Mucosa of stomach (tissue), 1 donor: ENCODE measurements around the gene STEAP1B.
"Not testable (repeated sequence)": the region's sequence is repeated elsewhere in the genome, so short reads cannot be mapped to it uniquely, and the experiment has no call there.

Experiments
- H3K27me3 ChIP-seq: one replicate; pipeline ENCODE4 v1.7.0; 2013; ENCODE audit warnings: mild to moderate bottlenecking, low read length; ENCODE audit not compliant: control insufficient read depth, insufficient read depth
- H3K36me3 ChIP-seq: one replicate; pipeline ENCODE4 v1.7.0; 2013; ENCODE audit warnings: low read length; ENCODE audit not compliant: control insufficient read depth, insufficient read depth
- H3K4me1 ChIP-seq: one replicate; pipeline ENCODE4 v1.7.0; 2013; ENCODE audit warnings: mild to moderate bottlenecking, low read length; ENCODE audit not compliant: control insufficient read depth, insufficient read depth
- H3K4me3 ChIP-seq: one replicate; pipeline ENCODE4 v1.7.0; 2013; ENCODE audit warnings: low read length
- H3K9ac ChIP-seq: one replicate; pipeline ENCODE4 v1.7.0; 2013; ENCODE audit warnings: mild to moderate bottlenecking, low read length, moderate library complexity
- H3K9me3 ChIP-seq: one replicate; pipeline ENCODE4 v1.7.0; 2013; ENCODE audit warnings: mild to moderate bottlenecking, low read length, moderate library complexity; ENCODE audit not compliant: control insufficient read depth
- donor health status: Pancreatic carcinoma.

The STEAP1B gene

GRCh38 chr7:22523478-22524352 is 23.7 kb upstream of the STEAP1B start:
- H3K9me3 ChIP-seq, H3K4me1 ChIP-seq: not testable (repeated sequence)

GRCh38 chr7:22519560-22519959 is 19.6 kb upstream of the STEAP1B start:
- not testable (repeated sequence) for H3K4me3 ChIP-seq, H3K36me3 ChIP-seq, H3K9me3 ChIP-seq, H3K4me1 ChIP-seq, H3K9ac ChIP-seq, H3K27me3 ChIP-seq

More at GRCh38 chr7:22523478-22524352, 23.7 kb upstream of the STEAP1B start:
- H3K4me3 ChIP-seq, H3K9ac ChIP-seq, H3K27me3 ChIP-seq, H3K36me3 ChIP-seq: not testable (repeated sequence)

- not testable (repeated sequence) for H3K36me3 ChIP-seq, H3K9ac ChIP-seq, H3K9me3 ChIP-seq, H3K27me3 ChIP-seq, H3K4me3 ChIP-seq, H3K4me1 ChIP-seq
Measured at GRCh38 chr7:22516950-22517349, 17.0 kb upstream of the STEAP1B start.

GRCh38 chr7:22514963-22515362 is 15.0 kb upstream of the STEAP1B start:
- H3K9me3 ChIP-seq, H3K36me3 ChIP-seq, H3K9ac ChIP-seq, H3K4me1 ChIP-seq, H3K4me3 ChIP-seq, H3K27me3 ChIP-seq: not testable (repeated sequence)

DNA sequence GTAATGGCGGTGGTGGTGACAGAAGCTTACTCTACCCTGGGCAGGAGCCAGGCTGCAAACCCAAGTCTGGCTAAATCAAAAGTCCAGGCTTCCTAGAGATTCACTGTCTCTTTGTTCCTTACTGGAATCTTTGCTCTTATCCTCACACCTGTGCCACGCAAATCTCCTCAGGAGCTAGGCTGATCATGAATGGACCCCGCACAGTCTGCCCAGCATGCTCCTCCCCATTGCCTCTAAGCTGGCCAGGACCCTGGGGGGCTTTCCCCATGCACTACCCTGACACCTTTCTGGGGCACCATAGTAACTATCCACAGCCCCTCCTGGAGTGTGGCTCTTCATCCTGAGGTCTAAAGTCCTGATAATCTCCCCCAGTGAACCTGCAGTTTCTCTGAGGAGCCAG is 7.3 kb upstream of the STEAP1B start:
- H3K36me3 ChIP-seq, H3K9me3 ChIP-seq, H3K4me1 ChIP-seq, H3K27me3 ChIP-seq, H3K9ac ChIP-seq, H3K4me3 ChIP-seq: not testable (repeated sequence)

DNA sequence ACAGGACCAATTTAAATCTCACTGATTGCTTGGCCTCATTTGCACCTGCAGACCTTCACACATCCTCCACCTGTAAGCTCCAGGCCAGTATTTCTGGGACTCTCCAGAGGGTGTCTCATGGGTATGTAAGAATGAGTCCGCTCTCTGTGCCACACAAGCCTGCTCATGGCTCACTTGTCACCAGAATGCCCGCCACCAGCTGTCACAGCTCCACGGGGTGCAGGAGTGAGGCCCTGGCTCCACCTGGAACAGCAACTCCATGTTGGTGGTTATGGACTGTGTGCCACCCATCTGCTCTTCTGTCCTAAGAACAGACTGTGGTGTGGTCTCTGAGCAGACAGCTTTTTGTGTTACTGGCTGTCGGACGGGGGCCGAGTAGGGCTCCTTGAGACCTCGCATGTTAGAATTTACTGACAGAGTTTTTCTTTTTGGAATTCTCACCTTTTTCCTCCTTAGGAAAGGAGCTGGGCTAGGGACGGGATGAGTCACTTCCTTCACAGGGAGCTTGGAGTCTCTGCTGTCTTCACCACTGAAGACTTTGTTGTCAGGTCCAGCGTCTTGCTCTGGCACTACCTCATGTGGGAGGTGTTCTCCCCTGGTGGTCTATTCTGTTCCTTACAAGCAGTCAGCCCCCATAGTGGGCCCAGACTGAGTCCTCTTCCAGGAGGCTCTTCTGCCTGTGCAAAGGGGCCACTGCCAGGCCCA is 6.5 kb upstream of the STEAP1B start:
- H3K4me3 ChIP-seq, H3K4me1 ChIP-seq, H3K9ac ChIP-seq, H3K36me3 ChIP-seq, H3K27me3 ChIP-seq, H3K9me3 ChIP-seq: not testable (repeated sequence)

GRCh38 chr7:22504519-22504918 is 4.5 kb upstream of the STEAP1B start:
- H3K4me1 ChIP-seq, H3K27me3 ChIP-seq, H3K36me3 ChIP-seq, H3K4me3 ChIP-seq, H3K9ac ChIP-seq, H3K9me3 ChIP-seq: not testable (repeated sequence)

GRCh38 chr7:22502104-22502503 is 2.1 kb upstream of the STEAP1B start:
- not testable (repeated sequence) for H3K4me3 ChIP-seq, H3K9ac ChIP-seq, H3K36me3 ChIP-seq, H3K9me3 ChIP-seq, H3K27me3 ChIP-seq, H3K4me1 ChIP-seq

- not testable (repeated sequence) for H3K4me1 ChIP-seq, H3K36me3 ChIP-seq, H3K9me3 ChIP-seq, H3K9ac ChIP-seq, H3K4me3 ChIP-seq, H3K27me3 ChIP-seq
Measured at GRCh38 chr7:22501336-22501735, 1.3 kb upstream of the STEAP1B start.

DNA sequence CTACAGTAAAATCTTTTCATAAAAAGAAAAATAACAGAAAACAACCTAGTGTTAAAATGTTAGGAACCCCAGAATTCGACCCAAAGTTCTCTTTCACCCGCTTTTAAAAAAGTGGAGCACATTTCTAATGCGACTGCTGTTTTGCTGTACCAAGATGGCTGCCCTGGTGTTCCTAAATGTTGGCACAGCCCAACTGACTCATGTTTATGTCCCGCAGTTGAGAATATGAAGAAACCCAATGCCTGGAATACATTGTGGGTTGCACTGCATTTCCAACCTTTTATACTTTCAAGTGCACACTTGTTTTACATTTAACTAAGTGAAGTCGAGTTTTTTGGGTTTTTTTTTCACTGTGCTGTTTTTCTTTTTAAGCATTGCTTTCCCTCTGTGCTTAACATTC is 944 bp downstream of the STEAP1B start:
- H3K9ac ChIP-seq = no peak overlapping the region
- no peaks in the 10 kb centered on the region for H3K9me3 ChIP-seq
- H3K36me3 ChIP-seq = no peaks in the 10 kb centered on the region
- no peaks in the 10 kb centered on the region for H3K27me3 ChIP-seq
- no peak overlapping the region for H3K4me3 ChIP-seq
- H3K4me1 ChIP-seq = no peaks in the 10 kb centered on the region

- not testable (repeated sequence) for H3K27me3 ChIP-seq, H3K9me3 ChIP-seq, H3K4me3 ChIP-seq, H3K9ac ChIP-seq, H3K4me1 ChIP-seq, H3K36me3 ChIP-seq
Measured at GRCh38 chr7:22496912-22497311, 3.1 kb downstream of the STEAP1B start.

DNA sequence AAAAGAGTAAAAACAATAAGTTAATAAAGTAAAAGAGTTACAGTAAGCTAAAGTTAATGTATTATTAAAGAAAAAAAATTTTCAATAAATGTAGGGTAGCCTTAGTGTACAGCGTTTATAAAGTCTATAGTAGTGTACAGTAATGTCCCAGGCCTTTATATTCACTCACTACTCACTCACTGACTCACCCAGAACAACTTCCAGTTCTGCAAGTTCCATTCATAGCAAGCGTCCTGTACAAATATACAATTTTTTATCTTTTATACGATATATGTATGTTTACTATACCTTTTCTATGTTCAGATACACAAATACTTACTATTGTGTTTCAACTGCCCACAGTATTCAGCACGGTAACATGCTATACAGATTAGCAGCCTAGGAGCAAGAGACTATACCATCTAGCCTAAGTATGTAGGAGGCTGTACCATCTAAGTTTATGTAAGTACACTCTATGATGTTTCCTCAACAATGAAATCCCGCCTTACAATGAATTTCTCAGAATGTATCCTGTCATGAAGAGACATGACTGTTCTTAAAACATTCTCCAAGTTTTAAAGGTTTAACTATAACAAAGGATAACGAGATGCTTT is 3.6 kb downstream of the STEAP1B start:
- not testable (repeated sequence) for H3K4me3 ChIP-seq, H3K27me3 ChIP-seq, H3K9ac ChIP-seq, H3K36me3 ChIP-seq, H3K9me3 ChIP-seq, H3K4me1 ChIP-seq
